ENCODE measurements around the gene FGFR2. TPM values are rescaled to one million over a fixed set of nuclear protein-coding genes. Genes with fewer than 3 reads are reported as not detected.
A peak's percentile ranks its signal among the peaks of the same experiment; 100 is the strongest.

The FGFR2 gene
- total RNA-seq, 4 donors from 2014 or later = 8.4 to 16.5 (median 9.2) TPM

DNA sequence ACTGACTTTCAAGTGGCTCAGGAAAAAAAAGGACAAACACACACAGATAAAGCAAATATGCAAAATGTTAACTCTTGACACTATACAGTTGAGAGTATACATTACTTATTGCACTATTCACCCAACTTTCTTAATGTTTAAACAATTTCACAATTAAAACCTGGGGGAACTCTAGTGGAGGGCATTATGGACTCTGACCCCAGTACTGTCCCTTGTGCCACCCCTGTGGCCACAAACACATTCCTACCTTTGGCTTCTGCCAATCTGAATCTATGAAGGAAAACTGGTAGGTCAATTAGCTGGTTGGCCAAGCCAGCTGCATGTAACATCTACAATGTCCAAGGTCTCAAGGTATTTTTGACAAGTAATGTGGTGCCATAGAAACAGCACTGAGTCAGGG, 7.5 kb upstream of the FGFR2 start:
- DNase-seq (ENCODE audit: low spot score in 2 of 2) = no peak
- H3K27ac ChIP-seq = no peak overlapping the region
- no peaks in the 10 kb centered on the region for H3K9me3 ChIP-seq
- peaks cover 0 to 8% (median 0%) of the 10 kb centered on the region in 4 donors for H3K4me1 ChIP-seq
- H3K36me3 ChIP-seq = no peaks in the 10 kb centered on the region
- TF ChIP-seq POLR2A (IDR thresholded peaks at IDR 0.05) = no peak
- TF ChIP-seq, protein P1, sequence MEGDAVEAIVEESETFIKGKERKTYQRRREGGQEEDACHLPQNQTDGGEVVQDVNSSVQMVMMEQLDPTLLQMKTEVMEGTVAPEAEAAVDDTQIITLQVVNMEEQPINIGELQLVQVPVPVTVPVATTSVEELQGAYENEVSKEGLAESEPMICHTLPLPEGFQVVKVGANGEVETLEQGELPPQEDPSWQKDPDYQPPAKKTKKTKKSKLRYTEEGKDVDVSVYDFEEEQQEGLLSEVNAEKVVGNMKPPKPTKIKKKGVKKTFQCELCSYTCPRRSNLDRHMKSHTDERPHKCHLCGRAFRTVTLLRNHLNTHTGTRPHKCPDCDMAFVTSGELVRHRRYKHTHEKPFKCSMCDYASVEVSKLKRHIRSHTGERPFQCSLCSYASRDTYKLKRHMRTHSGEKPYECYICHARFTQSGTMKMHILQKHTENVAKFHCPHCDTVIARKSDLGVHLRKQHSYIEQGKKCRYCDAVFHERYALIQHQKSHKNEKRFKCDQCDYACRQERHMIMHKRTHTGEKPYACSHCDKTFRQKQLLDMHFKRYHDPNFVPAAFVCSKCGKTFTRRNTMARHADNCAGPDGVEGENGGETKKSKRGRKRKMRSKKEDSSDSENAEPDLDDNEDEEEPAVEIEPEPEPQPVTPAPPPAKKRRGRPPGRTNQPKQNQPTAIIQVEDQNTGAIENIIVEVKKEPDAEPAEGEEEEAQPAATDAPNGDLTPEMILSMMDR (IDR thresholded peaks at IDR 0.05) = no peak
- no peak for TF ChIP-seq EP300 (IDR thresholded peaks at IDR 0.05)
- H3K4me3 ChIP-seq = no peak overlapping the region
- peaks cover 0 to 25% of the 10 kb centered on the region in 2 donors for H3K27me3 ChIP-seq

DNA sequence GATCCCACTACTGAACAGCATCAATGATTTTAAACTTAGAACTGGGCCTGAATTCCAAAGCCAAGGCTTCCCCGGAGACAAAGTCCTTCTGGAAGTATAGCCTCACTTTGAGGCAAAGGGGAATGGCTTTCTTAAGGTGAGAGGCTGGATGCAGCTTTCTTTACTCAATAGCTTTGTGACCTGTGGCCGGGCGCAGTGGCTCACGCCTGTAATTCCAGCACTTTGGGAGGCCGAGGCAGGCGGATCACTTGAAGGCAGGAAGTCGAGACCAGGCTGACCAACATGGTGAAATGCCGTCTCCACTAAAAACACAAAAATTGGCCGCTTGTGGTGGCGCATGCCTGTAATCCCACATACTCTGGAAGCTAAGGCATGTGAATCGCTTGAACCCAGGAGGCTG, 3.2 kb upstream of the FGFR2 start:
- TF ChIP-seq EP300 (IDR thresholded peaks at IDR 0.05) (no peak), POLR2A (IDR thresholded peaks at IDR 0.05) (no peak)
- TF ChIP-seq, protein P1 (IDR thresholded peaks at IDR 0.05) = no peak

DNA sequence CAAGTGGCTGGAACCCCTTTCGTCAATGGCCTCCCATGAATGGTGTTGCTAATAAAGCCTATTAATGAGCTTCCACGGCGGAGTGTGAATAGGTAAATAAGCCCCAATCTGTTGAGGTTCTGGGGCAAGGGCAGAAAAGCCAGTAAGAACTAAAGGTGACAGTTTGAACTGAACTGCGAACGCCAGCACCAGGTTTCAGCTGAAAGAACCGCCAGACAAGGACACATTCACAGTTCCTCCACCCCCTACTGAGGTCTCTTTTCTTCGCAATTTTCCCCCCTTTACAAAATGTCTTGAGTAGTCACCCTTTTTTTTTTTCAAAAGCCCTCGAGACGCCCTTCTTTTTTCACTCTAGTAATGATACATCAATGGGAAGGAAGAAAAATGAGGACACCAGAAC, 2.4 kb upstream of the FGFR2 start:
- no peak for DNase-seq (ENCODE audit: low spot score in 2 of 2)
- Histone ChIP-seq H3K4me1 (peaks cover 0 to 23% (median 9%) of the 10 kb centered on the region in 4 donors), H3K4me3 (no peak overlapping the region), H3K9me3 (no peaks in the 10 kb centered on the region), H3K27ac (no peak overlapping the region), H3K27me3 (peaks cover 0 to 60% of the 10 kb centered on the region in 2 donors), H3K36me3 (no peaks in the 10 kb centered on the region)
- no peak for TF ChIP-seq POLR2A (IDR thresholded peaks at IDR 0.05)
- WGBS, 2 donors = 34% methylated on average over 9 of the region's 9 CpGs

More for the DNA sequence above, 3.2 kb upstream of the FGFR2 start:
- H3K27me3 ChIP-seq = peaks cover 0 to 51% of the 10 kb centered on the region in 2 donors
- peaks cover 0 to 20% (median 9%) of the 10 kb centered on the region in 4 donors for H3K4me1 ChIP-seq
- no peaks in the 10 kb centered on the region for H3K36me3 ChIP-seq
- H3K9me3 ChIP-seq = no peaks in the 10 kb centered on the region
- H3K27ac ChIP-seq = no peak overlapping the region
- WGBS, 2 donors = 77 to 82% methylated on average over 11 of the region's 11 CpGs
- no peak for DNase-seq (ENCODE audit: low spot score in 2 of 2)
- H3K4me3 ChIP-seq = no peak overlapping the region

DNA sequence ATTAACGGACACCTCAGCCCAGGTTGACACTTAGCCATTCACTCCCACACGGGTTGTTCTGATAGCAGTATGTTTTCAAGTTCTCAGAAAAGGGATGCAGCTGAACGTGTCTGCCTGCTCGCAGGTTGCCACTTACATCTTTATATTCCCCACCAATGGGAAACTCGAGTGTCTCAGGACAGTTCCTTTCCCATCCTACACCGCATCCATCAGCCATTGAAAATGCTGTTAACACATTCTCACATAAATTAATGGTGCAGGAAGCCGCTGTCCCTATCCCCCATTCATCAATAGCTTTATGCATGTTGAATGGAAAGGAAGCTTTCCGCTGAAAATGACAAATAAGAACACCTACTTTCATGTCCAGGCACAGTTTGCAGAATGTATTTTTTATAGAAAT, 1.7 kb upstream of the FGFR2 start:
- Histone ChIP-seq H3K36me3 (no peaks in the 10 kb centered on the region), H3K4me3 (no peak overlapping the region), H3K4me1 (peaks cover 0 to 23% (median 9%) of the 10 kb centered on the region in 4 donors), H3K27ac (no peak overlapping the region), H3K9me3 (no peaks in the 10 kb centered on the region), H3K27me3 (peaks cover 0 to 67% of the 10 kb centered on the region in 2 donors)
- no peak for DNase-seq (ENCODE audit: low spot score in 2 of 2)
- TF ChIP-seq POLR2A (IDR thresholded peaks at IDR 0.05) = no peak
- 41 to 46% methylated on average over 8 of the region's 8 CpGs for WGBS, 2 donors

DNA sequence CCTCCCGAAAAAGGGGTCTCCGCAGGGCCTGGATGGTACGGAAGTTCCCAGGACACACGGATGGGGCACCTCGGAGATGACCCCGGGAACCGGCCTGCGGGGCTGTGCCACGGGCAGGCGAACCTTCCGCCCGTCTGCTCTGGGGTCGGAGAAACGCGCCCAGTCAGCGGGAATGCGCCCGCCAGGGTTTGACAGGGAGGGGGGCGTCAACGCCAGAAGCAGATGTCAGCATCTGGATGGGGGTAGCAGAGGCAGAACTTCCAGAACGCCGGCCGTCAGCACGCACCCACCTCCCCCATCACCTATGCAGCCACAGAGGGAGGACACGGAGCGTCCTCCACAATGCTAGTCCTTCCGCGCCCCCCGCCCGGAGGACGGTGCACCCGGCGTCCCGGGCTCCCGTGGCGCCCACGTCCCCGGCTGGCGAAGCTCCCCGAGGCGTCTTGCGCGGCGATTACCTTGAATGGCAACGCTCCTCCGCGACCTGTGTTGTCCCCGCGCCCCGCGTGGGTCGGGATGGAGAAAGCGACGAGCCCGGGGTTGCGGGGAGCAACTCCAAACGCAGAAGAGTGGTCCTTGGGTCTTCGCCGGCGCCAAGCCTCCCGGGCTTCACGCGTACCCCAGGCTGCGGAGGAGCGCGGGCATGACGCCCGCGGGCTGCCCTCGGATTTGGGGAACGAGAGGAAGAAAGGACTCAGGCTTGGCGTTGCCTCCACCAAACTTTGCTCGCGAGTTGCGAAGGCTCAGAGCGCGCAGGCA, 561 bp downstream of the FGFR2 start:
- no peaks in the 10 kb centered on the region for H3K36me3 ChIP-seq
- WGBS, 2 donors = 0 to 2% methylated on average over 35 to 66 of the region's 77 CpGs
- peak overlapping the region in 2 of 4 donors; percentile 58 to 65 for H3K27ac ChIP-seq
- no peak for DNase-seq (ENCODE audit: low spot score in 2 of 2)
- H3K27me3 ChIP-seq = peaks cover 0 to 68% of the 10 kb centered on the region in 2 donors
- peak overlapping the region; percentile 22 to 55 (median 41) for H3K4me3 ChIP-seq
- H3K9me3 ChIP-seq = no peaks in the 10 kb centered on the region
- peaks cover 0 to 23% (median 9%) of the 10 kb centered on the region in 4 donors for H3K4me1 ChIP-seq
- TF ChIP-seq POLR2A (IDR thresholded peaks at IDR 0.05) (no peak), EP300 (IDR thresholded peaks at IDR 0.05) (no peak)
- TF ChIP-seq, protein P1 (IDR thresholded peaks at IDR 0.05) = no peak

DNA sequence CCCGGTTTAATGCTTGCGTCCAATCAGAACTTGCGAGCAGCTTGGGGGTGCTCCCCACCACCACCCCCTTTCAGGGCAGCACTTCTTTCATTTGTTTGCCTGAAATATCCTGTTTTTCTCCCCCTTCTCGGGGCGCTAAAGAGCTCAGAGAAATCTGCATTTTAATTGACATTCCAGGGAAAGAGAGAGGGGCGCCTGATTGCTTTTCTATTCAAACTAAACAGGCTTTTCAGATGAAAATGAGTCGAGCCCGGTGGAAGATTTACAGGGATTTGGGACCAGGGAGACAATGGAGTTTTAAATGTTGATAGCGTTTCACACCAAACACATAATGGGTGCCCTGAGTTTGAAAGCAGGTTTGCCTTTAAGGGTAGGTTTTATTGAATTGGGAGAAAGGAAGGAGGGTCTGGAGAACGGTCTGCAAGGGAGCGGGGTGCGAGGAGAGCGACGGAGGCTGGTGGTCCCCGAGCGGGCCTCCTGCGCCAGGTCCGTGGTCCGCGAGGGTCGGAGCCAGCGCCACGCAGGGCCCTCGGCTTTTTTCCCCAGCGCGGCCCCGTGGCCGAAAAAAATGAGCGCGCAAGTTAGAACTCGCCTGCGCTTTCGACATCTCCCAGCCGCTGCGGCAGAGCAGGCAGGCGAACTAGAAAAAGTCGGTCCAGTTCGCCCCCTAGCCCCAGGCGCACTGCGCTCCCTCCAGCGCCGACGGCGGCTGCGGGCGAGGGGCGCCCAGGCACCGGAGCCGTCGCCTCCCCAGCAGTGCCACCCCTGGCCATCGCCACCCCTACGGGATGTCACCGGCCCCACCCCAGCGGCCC, 1.3 kb downstream of the FGFR2 start:
- Histone ChIP-seq H3K9me3 (no peaks in the 10 kb centered on the region), H3K36me3 (no peaks in the 10 kb centered on the region), H3K4me3 (peak overlapping the region; percentile 10 to 55 (median 41)), H3K4me1 (peaks cover 0 to 23% (median 9%) of the 10 kb centered on the region in 4 donors), H3K27ac (peak overlapping the region in 2 of 4 donors; percentile 58 to 65), H3K27me3 (peaks cover 0 to 67% of the 10 kb centered on the region in 2 donors)
- TF ChIP-seq, protein P1 (IDR thresholded peaks at IDR 0.05) = peak in 1 of 5 experiments; percentile 12
- TF ChIP-seq EP300 (IDR thresholded peaks at IDR 0.05) (peak in 1 of 2 donors; percentile 12), POLR2A (IDR thresholded peaks at IDR 0.05) (no peak)
- DNase-seq (ENCODE audit: low spot score in 2 of 2) = peak in 1 of 2 donors; percentile 23
- WGBS, 2 donors = 13 to 14% methylated on average over 16 to 17 of the region's 54 CpGs

Measured in tibial nerve (tissue), 4 donors.